Measurements from ENCODE around the gene PLPPR2. TPM values are rescaled to one million over a fixed set of nuclear protein-coding genes. Genes with fewer than 3 reads are reported as not detected.

PLPPR2 gene
- total RNA-seq, 1 experiment from 2014 or later, result 5.6 TPM

- H3K36me3 Mint-ChIP-seq (ENCODE audit: insufficient read depth, unreplicated experiment), result peaks cover 14% of the 10 kb centered on the region
- no peak for TF ChIP-seq CTCF (IDR thresholded peaks at IDR 0.05; ENCODE audit: insufficient read depth in 1 of 2, low read depth in 1 of 2, low read length in 1 of 2, severe bottlenecking in 1 of 2, unreplicated experiment in 1 of 2)
- H3K27me3 ChIP-seq (replicated peaks; ENCODE audit: control insufficient read depth, insufficient read depth, low read length), result no peaks in the 10 kb centered on the region
- no peak for DNase-seq
- H3K27me3 Mint-ChIP-seq (ENCODE audit: insufficient read depth, unreplicated experiment), result no peaks in the 10 kb centered on the region
- no peaks in the 10 kb centered on the region for H3K9me3 Mint-ChIP-seq (ENCODE audit: unreplicated experiment)
- H3K4me3 ChIP-seq (ENCODE audit: low read depth, low read length), result no peak overlapping the region
- ChIA-PET POLR2A (no interaction called here), CTCF (no interaction called here)
- intact Hi-C loops (cut with micrococcal nuclease; ENCODE audit: unreplicated experiment), result no loop called here
- H3K9me3 ChIP-seq, result no peaks in the 10 kb centered on the region
- no peaks in the 10 kb centered on the region for H3K4me1 Mint-ChIP-seq (ENCODE audit: low read depth, unreplicated experiment)
- no peak overlapping the region for H3K4me3 Mint-ChIP-seq (ENCODE audit: unreplicated experiment)
- H3K36me3 ChIP-seq (ENCODE audit: control insufficient read depth, insufficient read depth, low read length), result no peaks in the 10 kb centered on the region
- no peaks in the 10 kb centered on the region for H3K4me1 ChIP-seq
- no TSS peak for BruUV-seq (replicated peaks)
- H3K27ac Mint-ChIP-seq (ENCODE audit: unreplicated experiment), result no peak overlapping the region
Observed at GRCh38 chr19:11367528-11367927, 12.3 kb downstream of the PLPPR2 start.

- no peak overlapping the region for H3K4me3 Mint-ChIP-seq (ENCODE audit: unreplicated experiment)
- Histone ChIP-seq H3K4me1 (peaks cover 9% of the 10 kb centered on the region; the same call in 1 of the 2 replicates), H3K9me3 (no peaks in the 10 kb centered on the region), H3K36me3 (ENCODE audit: control insufficient read depth, insufficient read depth, low read length) (no peaks in the 10 kb centered on the region), H3K4me3 (ENCODE audit: low read depth, low read length) (no peak overlapping the region), H3K27me3 (replicated peaks; ENCODE audit: control insufficient read depth, insufficient read depth, low read length) (no peaks in the 10 kb centered on the region)
- ChIA-PET POLR2A (no interaction called here), CTCF (interaction anchor here (0.7 to 2.2 kb wide), 2 partner anchors 10 to 13 kb away, joined by 3 to 7 read pairs; partner anchors contain the start of gene EPOR)
- no peak for DNase-seq
- no peaks in the 10 kb centered on the region for H3K27me3 Mint-ChIP-seq (ENCODE audit: insufficient read depth, unreplicated experiment)
- no TSS peak for BruUV-seq (replicated peaks)
- no peaks in the 10 kb centered on the region for H3K4me1 Mint-ChIP-seq (ENCODE audit: low read depth, unreplicated experiment)
- intact Hi-C loops (cut with micrococcal nuclease; ENCODE audit: unreplicated experiment), result no loop called here
- H3K36me3 Mint-ChIP-seq (ENCODE audit: insufficient read depth, unreplicated experiment), result peaks cover 14% of the 10 kb centered on the region
- H3K9me3 Mint-ChIP-seq (ENCODE audit: unreplicated experiment), result no peaks in the 10 kb centered on the region
- no peak for TF ChIP-seq CTCF (IDR thresholded peaks at IDR 0.05; ENCODE audit: insufficient read depth in 1 of 2, low read depth in 1 of 2, low read length in 1 of 2, severe bottlenecking in 1 of 2, unreplicated experiment in 1 of 2)
- no peak overlapping the region for H3K27ac Mint-ChIP-seq (ENCODE audit: unreplicated experiment)
Observed at GRCh38 chr19:11370744-11371143, 15.5 kb downstream of the PLPPR2 start.

GRCh38 chr19:11373166-11373884, 18.1 kb downstream of the PLPPR2 start:
- Mint-ChIP-seq H3K9me3 (ENCODE audit: unreplicated experiment) (no peaks in the 10 kb centered on the region), H3K4me3 (ENCODE audit: unreplicated experiment) (peak overlapping the region; percentile 41), H3K4me1 (ENCODE audit: low read depth, unreplicated experiment) (no peaks in the 10 kb centered on the region), H3K27me3 (ENCODE audit: insufficient read depth, unreplicated experiment) (no peaks in the 10 kb centered on the region), H3K36me3 (ENCODE audit: insufficient read depth, unreplicated experiment) (peaks cover 14% of the 10 kb centered on the region), H3K27ac (ENCODE audit: unreplicated experiment) (peak overlapping the region; percentile 8)
- no peak for DNase-seq
- H3K4me1 ChIP-seq, result peaks cover 10% of the 10 kb centered on the region; the same call in 1 of the 2 replicates
- ChIA-PET POLR2A (no interaction called here), CTCF (interaction anchor here (1.6 to 2.1 kb wide), 2 partner anchors 10 to 79 kb away, joined by 4 to 26 read pairs; partner anchors contain the start of gene EPOR)
- H3K36me3 ChIP-seq (ENCODE audit: control insufficient read depth, insufficient read depth, low read length), result no peaks in the 10 kb centered on the region
- TF ChIP-seq CTCF (IDR thresholded peaks at IDR 0.05; ENCODE audit: insufficient read depth in 1 of 2, low read depth in 1 of 2, low read length in 1 of 2, severe bottlenecking in 1 of 2, unreplicated experiment in 1 of 2), result no peak
- no peak overlapping the region for H3K4me3 ChIP-seq (ENCODE audit: low read depth, low read length)
- no TSS peak for BruUV-seq (replicated peaks)
- intact Hi-C loops (cut with micrococcal nuclease; ENCODE audit: unreplicated experiment), result no loop called here
- H3K27me3 ChIP-seq (replicated peaks; ENCODE audit: control insufficient read depth, insufficient read depth, low read length), result no peaks in the 10 kb centered on the region
- H3K9me3 ChIP-seq, result no peaks in the 10 kb centered on the region

All from Caco-2 (cell line).